Lung microvascular endothelial cell (primary cell): ENCODE data around the gene POLR3B. TPM values are rescaled to one million over a fixed set of nuclear protein-coding genes. Genes with fewer than 3 reads are reported as not detected.
"Not testable (repeated sequence)": the region's sequence is repeated elsewhere in the genome, so short reads cannot be mapped to it uniquely, and the experiment has no call there.

Experiments
- DNase-seq, 2 donors: peaks; one replicate each; pipeline versions ENCODE4 v3.0.0 to v3.0.0-alpha.2; 2010; ENCODE audit warnings: low read depth in 2 of 2
- total RNA-seq: library from RNA; depleted of rRNA; stranded (reverse); fragments of >200 nt; gene quantifications from 2 replicates; pipeline ENCODE4 v1.2.1, GENCODE V29; 2014

Gene POLR3B
- total RNA-seq, 1 donor from 2014 or later: 6.5 TPM

GRCh38 chr12:106342397-106343213 lies 14.9 kb upstream of the POLR3B start:
- peak in 1 of 2 donors; percentile 69 for DNase-seq

DNA sequence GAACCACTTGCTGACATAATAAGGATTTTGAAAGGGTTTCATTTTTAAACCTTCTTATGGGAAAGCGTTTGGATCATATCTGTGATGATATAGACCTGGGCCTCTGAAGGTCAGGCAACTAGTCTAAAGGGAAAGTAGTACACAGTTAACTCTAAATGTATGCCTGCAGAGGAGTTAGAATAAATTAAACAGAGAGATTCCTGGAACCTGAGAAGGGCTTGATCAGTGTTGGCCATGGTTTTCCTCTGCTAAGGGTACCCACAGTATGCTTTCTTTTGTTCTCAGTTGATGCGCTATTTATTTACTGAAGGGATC lies 14.4 kb upstream of the POLR3B start:
- DNase-seq: no peak

GRCh38 chr12:106344131-106344530 lies 13.4 kb upstream of the POLR3B start:
- DNase-seq: no peak

GRCh38 chr12:106345746-106346145 lies 11.8 kb upstream of the POLR3B start:
- peak; percentile 75 to 82 for DNase-seq

DNA sequence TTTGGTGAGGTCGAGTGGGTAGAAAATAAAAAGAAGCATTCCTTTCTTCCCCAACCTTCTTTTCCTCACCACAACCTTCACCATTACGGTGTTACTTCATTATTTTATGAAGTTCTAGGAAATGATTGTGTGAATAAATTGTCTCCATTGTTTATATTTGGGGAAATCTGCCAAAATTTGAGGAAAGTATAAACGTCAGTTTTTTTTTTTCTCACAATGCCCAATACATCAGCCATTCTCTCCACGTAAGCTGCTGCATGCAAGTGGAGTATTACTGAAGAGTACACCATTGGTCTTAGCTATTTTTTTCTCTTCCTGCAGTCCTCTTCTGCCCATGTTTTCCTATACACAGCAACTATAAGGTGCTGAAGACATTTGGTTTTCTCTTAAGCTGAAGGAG lies 9.1 kb upstream of the POLR3B start:
- peak; percentile 50 to 74 for DNase-seq

DNA sequence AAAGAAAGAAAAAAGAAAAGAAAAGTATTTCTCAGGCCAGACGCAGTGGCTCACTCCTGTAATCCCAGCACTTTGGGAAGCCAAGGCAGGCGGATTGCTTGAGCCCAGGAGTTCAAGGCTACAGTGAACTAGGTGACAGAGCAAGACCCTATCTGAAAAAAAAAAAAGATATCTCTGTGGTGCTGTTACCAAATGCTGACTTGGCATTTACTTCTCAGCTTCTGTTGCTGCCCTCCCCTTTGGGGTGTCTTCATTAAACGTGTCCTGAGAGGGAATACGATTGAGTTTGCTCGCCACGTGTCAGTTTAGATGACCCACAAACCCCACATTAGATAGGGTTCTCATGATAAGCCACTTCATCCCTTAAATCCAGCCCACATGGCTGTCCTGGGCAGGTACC lies 4.4 kb upstream of the POLR3B start:
- DNase-seq: no peak

DNA sequence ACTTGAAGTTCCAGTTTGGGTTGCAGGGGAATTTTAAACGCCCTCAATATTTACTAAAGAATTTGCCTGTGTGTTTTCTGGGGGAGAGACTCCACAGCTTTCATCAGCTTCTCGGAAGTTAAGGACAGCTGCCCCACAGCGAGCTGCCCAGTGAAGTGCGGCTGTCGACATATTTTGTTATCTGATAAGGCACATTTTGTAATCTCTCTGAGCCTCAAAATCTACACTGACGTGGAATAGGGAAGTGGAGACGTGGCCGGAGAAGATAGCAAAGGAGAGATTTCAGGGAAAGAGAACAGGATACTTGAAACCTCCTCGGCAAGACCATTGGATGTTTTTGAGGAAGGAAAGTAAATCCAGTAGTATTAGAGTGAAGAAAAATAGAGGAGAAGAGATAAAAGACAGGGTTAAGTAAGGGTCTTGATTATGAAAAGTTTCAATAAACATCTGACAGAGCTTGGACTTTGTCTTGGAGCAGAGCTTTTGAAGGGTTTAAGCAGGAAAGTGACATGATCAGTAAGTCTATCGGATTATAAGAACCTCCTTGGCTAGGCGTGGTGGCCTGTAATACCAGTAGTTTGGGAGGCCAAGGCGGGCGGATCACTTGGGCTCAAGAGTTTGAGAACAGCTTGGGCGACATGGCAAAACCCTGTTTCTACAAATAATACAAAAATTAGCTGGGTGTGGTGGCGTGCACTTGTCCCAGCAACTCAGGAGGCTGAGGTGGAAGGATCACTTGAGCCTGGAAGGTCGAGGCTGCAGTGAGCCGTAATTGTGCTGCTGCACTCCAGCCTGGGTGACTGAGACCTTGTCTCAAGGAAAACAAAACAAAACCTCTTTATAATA lies 1.1 kb downstream of the POLR3B start:
- peak in 1 of 2 donors; percentile 63 for DNase-seq

GRCh38 chr12:106359646-106360399 lies 2.3 kb downstream of the POLR3B start:
- no peak for DNase-seq

- DNase-seq: no peak
These were observed 2.9 kb downstream of the POLR3B start for GRCh38 chr12:106360400-106360994.

GRCh38 chr12:106362971-106363370 lies 5.4 kb downstream of the POLR3B start:
- no peak for DNase-seq

- no peak for DNase-seq
These were observed 6.7 kb downstream of the POLR3B start for GRCh38 chr12:106364261-106364660.

DNA sequence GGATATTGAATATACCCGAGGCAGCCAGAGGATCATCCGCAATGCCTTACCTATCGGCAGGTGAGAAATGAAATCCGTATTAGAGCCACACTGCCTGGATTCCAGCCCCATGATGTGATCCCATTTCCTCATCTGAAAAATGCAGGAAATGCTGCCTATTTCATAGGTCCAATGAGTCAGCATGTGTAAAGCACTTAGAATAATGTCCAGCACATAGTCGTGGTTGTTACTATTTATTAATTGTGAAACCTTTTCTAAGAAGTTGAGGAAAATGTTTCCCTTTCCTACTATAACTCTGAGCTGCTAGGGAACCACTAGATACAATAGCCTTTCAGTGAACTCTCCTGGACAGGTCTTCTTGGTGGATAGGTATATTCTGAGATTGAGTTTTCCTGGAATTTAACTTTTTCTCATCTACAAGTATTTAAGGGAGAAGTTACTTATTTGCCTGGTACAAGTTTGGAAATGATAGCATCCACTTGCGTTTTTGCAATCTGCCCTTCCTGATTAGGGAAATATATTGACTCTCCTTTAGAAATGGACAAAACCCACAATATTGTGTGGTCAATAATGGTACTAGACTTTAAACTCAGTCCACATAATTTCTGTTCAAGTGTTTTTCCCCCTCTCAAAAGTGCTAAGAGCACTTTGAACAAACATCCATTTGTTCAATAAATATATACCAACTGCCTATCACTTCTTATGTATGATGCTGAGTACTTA lies 12.2 kb downstream of the POLR3B start:
- DNase-seq: peak; percentile 77 to 85

GRCh38 chr12:106378788-106379187 lies 21.2 kb downstream of the POLR3B start:
- DNase-seq: no peak

DNA sequence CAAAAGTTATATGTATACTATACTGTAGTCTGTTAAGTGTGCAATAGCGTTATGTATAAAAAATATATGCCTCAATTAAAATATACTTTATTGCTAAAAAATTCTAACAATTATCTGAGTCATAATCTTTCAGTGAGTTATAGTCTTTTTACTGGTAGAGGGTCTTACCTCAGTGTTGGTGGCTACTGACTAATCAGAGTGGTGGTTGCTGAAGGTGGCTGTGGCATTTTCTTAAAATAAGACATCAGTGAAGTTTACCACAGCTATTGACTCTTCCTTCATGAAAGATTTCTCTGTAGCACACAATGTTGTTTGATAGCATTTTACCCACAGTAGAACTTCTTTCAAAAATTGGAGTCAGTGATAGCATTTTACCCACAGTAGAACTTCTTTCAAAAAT lies 23.4 kb downstream of the POLR3B start:
- no peak for DNase-seq

- DNase-seq: not testable (repeated sequence)
These were observed 24.3 kb downstream of the POLR3B start for GRCh38 chr12:106381866-106382265.

DNA sequence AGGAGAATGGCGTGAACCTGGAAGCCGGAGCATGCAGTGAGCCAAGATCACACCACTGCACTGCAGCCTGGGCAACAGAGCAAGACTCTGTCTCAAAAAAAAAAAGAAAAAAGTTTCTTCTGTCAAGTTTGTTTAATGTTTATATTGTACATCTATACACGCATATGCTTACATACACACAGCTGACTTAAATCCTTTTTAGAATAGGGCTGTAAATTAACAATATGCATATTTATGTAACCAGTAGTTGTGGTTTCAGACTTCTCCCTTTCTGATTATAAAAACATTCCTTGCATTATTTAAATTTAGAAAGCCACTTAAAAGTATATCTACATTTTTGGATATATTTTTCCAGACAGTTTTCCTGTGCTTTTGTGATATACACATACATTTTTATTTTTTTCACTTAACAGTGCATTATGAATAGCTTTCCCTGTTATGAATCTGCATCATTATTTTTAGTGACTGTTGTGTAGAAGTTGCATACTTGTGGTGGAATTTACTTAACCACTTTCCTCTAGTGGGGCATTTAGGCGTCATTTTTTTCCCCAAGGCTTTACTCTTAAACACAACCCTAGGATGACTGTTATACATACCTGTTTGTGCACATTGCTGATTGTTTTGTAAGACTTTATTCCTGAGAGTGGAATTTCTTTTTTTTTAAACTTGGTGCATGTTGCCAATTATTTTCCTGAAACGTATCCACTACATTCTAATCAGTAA lies 29.4 kb downstream of the POLR3B start:
- DNase-seq: no peak

GRCh38 chr12:106387848-106388377 lies 30.4 kb downstream of the POLR3B start:
- no peak for DNase-seq

- no peak for DNase-seq
These were observed 31.6 kb downstream of the POLR3B start for GRCh38 chr12:106389151-106389550.

DNA sequence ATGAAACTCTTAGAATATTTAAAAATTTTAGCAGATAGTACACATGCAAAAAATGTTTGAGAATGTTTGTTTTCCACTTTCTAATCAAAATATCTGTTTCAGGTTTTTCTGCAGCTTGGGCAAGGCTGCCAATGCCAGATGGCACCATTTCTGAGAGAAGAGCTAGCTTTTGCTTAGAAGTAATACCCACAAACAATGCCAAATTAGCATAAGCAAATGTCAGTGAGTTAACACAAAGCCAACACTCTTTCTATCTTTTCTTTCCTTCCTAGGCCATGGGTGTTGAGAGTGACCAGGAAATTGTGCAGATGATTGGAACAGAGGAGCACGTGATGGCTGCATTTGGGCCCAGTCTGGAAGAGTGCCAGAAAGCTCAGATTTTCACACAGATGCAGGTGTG lies 35.2 kb downstream of the POLR3B start:
- peak in 1 of 2 donors; percentile 13 for DNase-seq

DNA sequence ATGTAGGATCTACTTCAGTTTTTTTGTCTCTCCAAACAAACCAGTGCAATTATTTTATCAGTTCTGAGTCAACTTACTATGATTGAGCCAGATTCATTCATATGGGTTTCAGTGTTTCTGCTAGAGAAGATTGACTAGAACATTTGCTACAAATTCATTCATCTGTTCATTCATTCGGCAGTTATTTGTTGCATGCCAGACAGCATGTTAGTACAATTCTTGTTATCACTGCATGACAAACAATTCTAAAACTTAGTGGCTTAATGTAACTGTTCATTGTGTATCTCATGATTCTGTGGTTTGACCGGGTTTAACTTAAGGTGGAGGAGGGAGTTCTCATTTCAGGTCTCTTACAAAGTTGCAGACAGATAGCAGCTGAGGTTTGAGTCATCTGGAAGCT lies 52.3 kb downstream of the POLR3B start:
- DNase-seq: no peak
